Measurements from ENCODE around the gene CREM. TPM values are rescaled to one million over a fixed set of nuclear protein-coding genes. Genes with fewer than 3 reads are reported as not detected.

The CREM gene
- total RNA-seq, 1 donor from 2014 or later: 31.4 TPM

GRCh38 chr10:35203745-35204144, 77.1 kb downstream of the CREM start:
- Mint-ChIP-seq H3K36me3 (ENCODE audit: unreplicated experiment) (peaks cover 7% of the 10 kb centered on the region), H3K27ac (ENCODE audit: unreplicated experiment) (no peak overlapping the region), H3K4me1 (ENCODE audit: unreplicated experiment) (no peaks in the 10 kb centered on the region), H3K9me3 (ENCODE audit: unreplicated experiment) (no peaks in the 10 kb centered on the region), H3K27me3 (ENCODE audit: unreplicated experiment) (no peaks in the 10 kb centered on the region), H3K4me3 (ENCODE audit: unreplicated experiment) (no peak overlapping the region)
- no peak for DNase-seq (ENCODE audit: extremely low spot score, unreplicated experiment)
- TF ChIP-seq, protein P1, sequence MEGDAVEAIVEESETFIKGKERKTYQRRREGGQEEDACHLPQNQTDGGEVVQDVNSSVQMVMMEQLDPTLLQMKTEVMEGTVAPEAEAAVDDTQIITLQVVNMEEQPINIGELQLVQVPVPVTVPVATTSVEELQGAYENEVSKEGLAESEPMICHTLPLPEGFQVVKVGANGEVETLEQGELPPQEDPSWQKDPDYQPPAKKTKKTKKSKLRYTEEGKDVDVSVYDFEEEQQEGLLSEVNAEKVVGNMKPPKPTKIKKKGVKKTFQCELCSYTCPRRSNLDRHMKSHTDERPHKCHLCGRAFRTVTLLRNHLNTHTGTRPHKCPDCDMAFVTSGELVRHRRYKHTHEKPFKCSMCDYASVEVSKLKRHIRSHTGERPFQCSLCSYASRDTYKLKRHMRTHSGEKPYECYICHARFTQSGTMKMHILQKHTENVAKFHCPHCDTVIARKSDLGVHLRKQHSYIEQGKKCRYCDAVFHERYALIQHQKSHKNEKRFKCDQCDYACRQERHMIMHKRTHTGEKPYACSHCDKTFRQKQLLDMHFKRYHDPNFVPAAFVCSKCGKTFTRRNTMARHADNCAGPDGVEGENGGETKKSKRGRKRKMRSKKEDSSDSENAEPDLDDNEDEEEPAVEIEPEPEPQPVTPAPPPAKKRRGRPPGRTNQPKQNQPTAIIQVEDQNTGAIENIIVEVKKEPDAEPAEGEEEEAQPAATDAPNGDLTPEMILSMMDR (IDR thresholded peaks at IDR 0.05): no peak

GRCh38 chr10:35204650-35205319, 78.1 kb downstream of the CREM start:
- Mint-ChIP-seq H3K9me3 (ENCODE audit: unreplicated experiment) (no peaks in the 10 kb centered on the region), H3K4me3 (ENCODE audit: unreplicated experiment) (no peak overlapping the region), H3K4me1 (ENCODE audit: unreplicated experiment) (no peaks in the 10 kb centered on the region), H3K27ac (ENCODE audit: unreplicated experiment) (no peak overlapping the region), H3K36me3 (ENCODE audit: unreplicated experiment) (peaks cover 16% of the 10 kb centered on the region), H3K27me3 (ENCODE audit: unreplicated experiment) (no peaks in the 10 kb centered on the region)
- TF ChIP-seq, protein P1 (IDR thresholded peaks at IDR 0.05): no peak
- no peak for DNase-seq (ENCODE audit: extremely low spot score, unreplicated experiment)

DNA sequence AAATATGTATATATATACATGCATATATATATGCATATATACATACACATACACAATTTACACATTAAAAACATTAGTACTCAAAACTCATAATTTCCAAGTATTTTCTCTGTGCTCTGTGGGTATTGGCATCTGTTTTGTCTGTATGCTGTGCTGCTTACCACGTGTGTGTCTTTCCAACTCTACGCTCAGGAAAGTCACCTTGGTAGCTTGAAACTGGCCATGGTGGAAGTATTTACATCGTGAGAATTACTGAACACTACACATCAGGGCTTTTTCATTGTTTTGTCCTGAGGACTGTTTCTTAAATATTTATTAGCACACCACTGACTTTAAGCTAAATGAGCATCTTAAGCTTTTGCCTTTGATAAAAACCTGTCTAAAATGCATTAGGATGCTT, 79.6 kb downstream of the CREM start:
- Mint-ChIP-seq H3K27me3 (ENCODE audit: unreplicated experiment) (no peaks in the 10 kb centered on the region), H3K27ac (ENCODE audit: unreplicated experiment) (no peak overlapping the region), H3K36me3 (ENCODE audit: unreplicated experiment) (peaks cover 16% of the 10 kb centered on the region), H3K9me3 (ENCODE audit: unreplicated experiment) (no peaks in the 10 kb centered on the region), H3K4me1 (ENCODE audit: unreplicated experiment) (no peaks in the 10 kb centered on the region), H3K4me3 (ENCODE audit: unreplicated experiment) (no peak overlapping the region)
- no peak for DNase-seq (ENCODE audit: extremely low spot score, unreplicated experiment)
- TF ChIP-seq, protein P1 (IDR thresholded peaks at IDR 0.05): no peak

DNA sequence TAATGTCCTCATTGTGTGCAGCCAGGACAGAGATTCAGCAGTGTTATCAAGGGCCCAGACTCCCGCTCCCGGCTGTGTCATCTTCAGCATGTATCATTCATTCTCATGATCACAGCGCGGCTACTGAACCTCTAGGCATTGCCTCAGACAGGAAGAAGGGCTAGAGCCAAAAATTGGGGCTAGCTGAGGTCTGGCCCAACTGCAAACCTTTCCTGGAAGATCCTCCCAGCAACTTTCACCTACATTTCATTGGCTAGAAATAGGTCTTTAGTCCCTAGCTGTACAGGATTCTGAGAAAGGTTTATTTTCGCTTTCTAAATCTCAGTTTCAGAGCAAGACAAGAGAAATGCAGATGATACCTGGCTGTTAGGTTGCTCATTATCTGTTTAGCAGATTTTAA, 81.9 kb downstream of the CREM start:
- Mint-ChIP-seq H3K27me3 (ENCODE audit: unreplicated experiment) (no peaks in the 10 kb centered on the region), H3K36me3 (ENCODE audit: unreplicated experiment) (peaks cover 16% of the 10 kb centered on the region), H3K4me1 (ENCODE audit: unreplicated experiment) (peaks cover 21% of the 10 kb centered on the region), H3K4me3 (ENCODE audit: unreplicated experiment) (no peak overlapping the region), H3K27ac (ENCODE audit: unreplicated experiment) (no peak overlapping the region), H3K9me3 (ENCODE audit: unreplicated experiment) (no peaks in the 10 kb centered on the region)
- TF ChIP-seq, protein P1 (IDR thresholded peaks at IDR 0.05): no peak
- no peak for DNase-seq (ENCODE audit: extremely low spot score, unreplicated experiment)

GRCh38 chr10:35208949-35209613, 82.4 kb downstream of the CREM start:
- TF ChIP-seq, protein P1 (IDR thresholded peaks at IDR 0.05): no peak
- no peak for DNase-seq (ENCODE audit: extremely low spot score, unreplicated experiment)
- Mint-ChIP-seq H3K9me3 (ENCODE audit: unreplicated experiment) (no peaks in the 10 kb centered on the region), H3K36me3 (ENCODE audit: unreplicated experiment) (peaks cover 16% of the 10 kb centered on the region), H3K4me3 (ENCODE audit: unreplicated experiment) (no peak overlapping the region), H3K27me3 (ENCODE audit: unreplicated experiment) (no peaks in the 10 kb centered on the region), H3K4me1 (ENCODE audit: unreplicated experiment) (peaks cover 25% of the 10 kb centered on the region), H3K27ac (ENCODE audit: unreplicated experiment) (no peak overlapping the region)

All from osteocyte (in vitro differentiated cells).